ENCODE data around the gene HOXB13. TPM values are rescaled to one million over a fixed set of nuclear protein-coding genes. Genes with fewer than 3 reads are reported as not detected.
A peak's percentile ranks its signal among the peaks of the same experiment; 100 is the strongest.

HOXB13 gene
- total RNA-seq, 1 experiment from 2014 or later, result not detected

DNA sequence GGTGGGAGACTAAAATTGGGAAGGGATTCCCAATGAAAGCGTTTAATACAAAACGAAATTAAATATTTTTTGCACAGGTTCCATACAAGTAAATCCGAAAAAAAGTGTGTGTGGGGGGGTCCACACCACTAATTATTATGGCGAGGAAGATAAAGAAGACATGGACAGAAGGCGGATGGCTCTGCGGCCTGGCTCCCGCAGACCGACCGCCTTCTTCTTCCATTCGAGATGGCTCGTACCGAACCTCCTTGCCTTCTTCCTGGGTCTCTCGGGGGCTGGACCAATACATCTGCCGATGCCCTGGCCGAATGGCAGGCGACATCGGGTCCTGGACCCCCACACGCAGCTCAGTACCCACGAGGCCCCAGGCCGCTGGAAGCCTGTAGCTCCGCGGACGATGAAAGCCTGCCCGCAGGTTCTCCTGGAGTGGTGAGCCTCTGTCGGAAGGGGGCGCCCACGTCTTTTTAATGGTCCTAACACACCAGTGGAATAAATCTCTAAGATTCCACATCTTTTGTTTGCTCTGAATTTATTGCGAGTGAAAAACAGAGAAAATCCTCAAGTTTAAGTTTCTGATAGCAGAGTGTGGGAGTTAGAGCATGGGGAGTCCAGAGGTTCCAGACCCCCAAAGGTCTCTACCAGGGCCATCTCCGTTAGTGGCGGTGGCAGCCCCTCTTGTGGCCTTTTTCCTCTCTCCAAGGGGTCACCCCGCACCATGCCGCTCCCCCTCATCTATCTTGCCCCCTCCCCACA lies 4.1 kb downstream of the HOXB13 start:
- peaks cover 4 to 6% of the 10 kb centered on the region in 2 experiments; a peak in 3 of 5 replicates for H3K9me3 Mint-ChIP-seq
- no peak overlapping the region for H2BK120ac ChIP-seq (ENCODE audit: low read depth, low read length, poor library complexity, severe bottlenecking)
- peaks cover 2% of the 10 kb centered on the region; the same call in 1 of the 2 replicates for H3K4me1 ChIP-seq (ENCODE audit: insufficient read depth, low read length)
- no peak overlapping the region for H3K4me2 ChIP-seq (ENCODE audit: insufficient read depth, insufficient read length, low read length)
- no peak overlapping the region for H2BK15ac ChIP-seq (ENCODE audit: low read depth, low read length)
- peaks cover 28 to 41% of the 10 kb centered on the region in 2 experiments for H3K4me1 Mint-ChIP-seq
- H3K23ac ChIP-seq (ENCODE audit: insufficient read length, low read depth, low read length), result no peak overlapping the region
- no peak overlapping the region for H3K18ac ChIP-seq (ENCODE audit: insufficient read length, low read depth, low read length)
- peaks cover 100% of the 10 kb centered on the region for H3K27me3 ChIP-seq (ENCODE audit: insufficient read depth, low read length)
- peaks cover 8% of the 10 kb centered on the region for H3K23me2 ChIP-seq (ENCODE audit: insufficient read length, low read depth, low read length, poor library complexity, severe bottlenecking)
- H3K79me1 ChIP-seq (ENCODE audit: insufficient read depth, low read depth, low read length, poor library complexity, severe bottlenecking), result no peaks in the 10 kb centered on the region
- H3K4me3 Mint-ChIP-seq, result no peak overlapping the region; a peak in 1 of 5 replicates
- H3K9ac ChIP-seq (ENCODE audit: extremely low read depth, insufficient read length, low read length), result no peak overlapping the region
- H2AFZ ChIP-seq (ENCODE audit: low read length), result no peak overlapping the region
- H3K4ac ChIP-seq (ENCODE audit: low read depth, low read length), result no peak overlapping the region
- no peak overlapping the region for H4K5ac ChIP-seq (ENCODE audit: insufficient read length, low read depth, low read length)
- H2BK12ac ChIP-seq (ENCODE audit: insufficient read length, low read depth, low read length), result no peak overlapping the region
- peaks cover 100% of the 10 kb centered on the region for H3K27me3 Mint-ChIP-seq (ENCODE audit: low read depth)
- TF ChIP-seq, protein P1, sequence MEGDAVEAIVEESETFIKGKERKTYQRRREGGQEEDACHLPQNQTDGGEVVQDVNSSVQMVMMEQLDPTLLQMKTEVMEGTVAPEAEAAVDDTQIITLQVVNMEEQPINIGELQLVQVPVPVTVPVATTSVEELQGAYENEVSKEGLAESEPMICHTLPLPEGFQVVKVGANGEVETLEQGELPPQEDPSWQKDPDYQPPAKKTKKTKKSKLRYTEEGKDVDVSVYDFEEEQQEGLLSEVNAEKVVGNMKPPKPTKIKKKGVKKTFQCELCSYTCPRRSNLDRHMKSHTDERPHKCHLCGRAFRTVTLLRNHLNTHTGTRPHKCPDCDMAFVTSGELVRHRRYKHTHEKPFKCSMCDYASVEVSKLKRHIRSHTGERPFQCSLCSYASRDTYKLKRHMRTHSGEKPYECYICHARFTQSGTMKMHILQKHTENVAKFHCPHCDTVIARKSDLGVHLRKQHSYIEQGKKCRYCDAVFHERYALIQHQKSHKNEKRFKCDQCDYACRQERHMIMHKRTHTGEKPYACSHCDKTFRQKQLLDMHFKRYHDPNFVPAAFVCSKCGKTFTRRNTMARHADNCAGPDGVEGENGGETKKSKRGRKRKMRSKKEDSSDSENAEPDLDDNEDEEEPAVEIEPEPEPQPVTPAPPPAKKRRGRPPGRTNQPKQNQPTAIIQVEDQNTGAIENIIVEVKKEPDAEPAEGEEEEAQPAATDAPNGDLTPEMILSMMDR (conservative IDR thresholded peaks at IDR 0.05), result peak; percentile 85
- peak; percentile 85 for DNase-seq
- H3K56ac ChIP-seq (ENCODE audit: insufficient read length, low read depth, low read length), result no peak overlapping the region
- no peak overlapping the region for H2BK20ac ChIP-seq (ENCODE audit: low read depth, low read length, poor library complexity, severe bottlenecking)
- no peaks in the 10 kb centered on the region for H3K79me2 ChIP-seq (ENCODE audit: insufficient read depth, low read length)
- no CpG with 5 or more reads among the region's 32 CpGs for WGBS (ENCODE audit: extremely low coverage, insufficient read length, low lambda C conversion rate)
- H4K20me1 ChIP-seq (ENCODE audit: control insufficient read depth, insufficient read depth, insufficient read length), result peaks cover 4% of the 10 kb centered on the region
- H4K91ac ChIP-seq (ENCODE audit: insufficient read length, low read depth, low read length), result no peak overlapping the region
- no peak overlapping the region for H3K14ac ChIP-seq (ENCODE audit: insufficient read depth, low read length)
- no peaks in the 10 kb centered on the region for H3K9me3 ChIP-seq (ENCODE audit: control insufficient read depth, low read depth, low read length)
- H3T11ph ChIP-seq (ENCODE audit: low read length), result no peak overlapping the region
- no peak overlapping the region for H4K8ac ChIP-seq (replicated peaks; ENCODE audit: insufficient read length, low read depth, low read length)
- no peak overlapping the region for H3K27ac ChIP-seq (ENCODE audit: insufficient read length, low read depth, low read length)
- no peak overlapping the region for H2BK5ac ChIP-seq (ENCODE audit: insufficient read length, low read length)
- no peak overlapping the region for H2AK5ac ChIP-seq (ENCODE audit: insufficient read length, low read length)
- no peak overlapping the region for H3K27ac Mint-ChIP-seq
- H3K36me3 Mint-ChIP-seq (ENCODE audit: insufficient read depth in 1 of 3, low read depth in 3 of 3), result peaks cover 0 to 2% (median 0%) of the 10 kb centered on the region in 3 experiments; a peak in 1 of 7 replicates
